ENCODE results near the gene RRN3. TPM values are rescaled to one million over a fixed set of nuclear protein-coding genes. Genes with fewer than 3 reads are reported as not detected.
"Not testable (repeated sequence)": the region's sequence is repeated elsewhere in the genome, so short reads cannot be mapped to it uniquely, and the experiment has no call there.

Gene RRN3
- total RNA-seq, 2 experiments from 2014 or later = 16.6 to 24.7 TPM

- BruUV-seq (replicated peaks); POLR2A ChIA-PET: not testable (repeated sequence)
These were observed 39.5 kb upstream of the RRN3 start for GRCh38 chr16:15133554-15133953.

DNA sequence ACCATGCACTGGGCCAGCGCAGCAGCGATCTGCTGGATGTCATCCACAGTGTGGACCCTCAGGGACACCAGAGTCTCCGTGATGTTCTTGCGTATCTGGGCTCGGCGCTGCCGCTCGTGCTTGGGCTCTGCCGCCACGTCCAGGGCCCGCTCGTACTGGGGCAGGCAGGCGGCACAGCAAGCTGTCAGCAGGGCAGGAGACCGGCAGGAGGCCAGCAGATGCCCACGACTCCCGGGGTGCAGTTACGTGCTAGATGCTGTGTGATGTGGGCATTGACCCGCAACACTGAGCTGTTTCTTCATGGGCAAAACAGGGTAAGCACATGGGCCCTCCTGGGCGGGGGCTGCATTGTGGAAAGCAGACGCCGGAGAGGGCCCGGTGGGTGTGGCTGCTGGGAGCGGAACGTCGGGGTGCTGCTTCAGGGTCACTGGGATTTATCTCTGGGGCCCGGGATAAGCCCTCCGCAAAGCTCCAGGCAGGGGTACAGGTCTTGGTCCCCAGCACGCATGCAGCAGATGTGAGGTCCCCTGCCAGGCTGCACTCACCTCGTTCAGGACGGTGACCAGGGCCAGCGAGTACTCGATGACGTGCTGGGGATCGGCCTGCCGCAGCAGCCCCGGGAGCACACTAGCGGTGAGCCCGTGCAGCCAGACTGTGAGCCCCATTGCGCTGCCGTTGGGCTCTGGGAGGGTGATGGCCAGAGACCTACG lies 38.8 kb upstream of the RRN3 start:
- CTCF ChIA-PET (ENCODE audit: unreplicated experiment); H3K79me2 ChIP-seq (ENCODE audit: insufficient read depth, low read depth, low read length); H3K27ac ChIP-seq (ENCODE audit: low read depth, low read length, poor library complexity, severe bottlenecking): not testable (repeated sequence)

More at GRCh38 chr16:15133554-15133953, 39.5 kb upstream of the RRN3 start:
- H3K9me2 ChIP-seq (ENCODE audit: insufficient read depth, low read length); H3K4me1 ChIP-seq (ENCODE audit: insufficient read depth, low read length, poor library complexity, severe bottlenecking); CTCF ChIA-PET (ENCODE audit: unreplicated experiment); H3K36me3 ChIP-seq (ENCODE audit: insufficient read depth, low read length); H3K4me3 ChIP-seq (ENCODE audit: low read depth, low read length, poor library complexity, severe bottlenecking); H3K4me2 ChIP-seq (ENCODE audit: low read length); DNase-seq (ENCODE audit: low spot score); H4K20me1 ChIP-seq (ENCODE audit: insufficient read depth, low read length); H3K9me3 ChIP-seq (ENCODE audit: low read length); H3K79me2 ChIP-seq (ENCODE audit: insufficient read depth, low read depth, low read length); intact Hi-C loops (cut with micrococcal nuclease; ENCODE audit: unreplicated experiment); H2AFZ ChIP-seq (ENCODE audit: low read length); H3K27ac ChIP-seq (ENCODE audit: low read depth, low read length, poor library complexity, severe bottlenecking): not testable (repeated sequence)

GRCh38 chr16:15130943-15131700 lies 37.0 kb upstream of the RRN3 start:
- H3K27ac ChIP-seq (ENCODE audit: low read depth, low read length, poor library complexity, severe bottlenecking); H3K79me2 ChIP-seq (ENCODE audit: insufficient read depth, low read depth, low read length); BruUV-seq (replicated peaks); intact Hi-C loops (cut with micrococcal nuclease; ENCODE audit: unreplicated experiment); H3K4me1 ChIP-seq (ENCODE audit: insufficient read depth, low read length, poor library complexity, severe bottlenecking); H2AFZ ChIP-seq (ENCODE audit: low read length); H3K36me3 ChIP-seq (ENCODE audit: insufficient read depth, low read length); H3K4me3 ChIP-seq (ENCODE audit: low read depth, low read length, poor library complexity, severe bottlenecking); H3K4me2 ChIP-seq (ENCODE audit: low read length); H3K9me2 ChIP-seq (ENCODE audit: insufficient read depth, low read length); H3K9me3 ChIP-seq (ENCODE audit: low read length); DNase-seq (ENCODE audit: low spot score); POLR2A ChIA-PET; H4K20me1 ChIP-seq (ENCODE audit: insufficient read depth, low read length); CTCF ChIA-PET (ENCODE audit: unreplicated experiment): not testable (repeated sequence)

More for the DNA sequence above, 38.8 kb upstream of the RRN3 start:
- H3K36me3 ChIP-seq (ENCODE audit: insufficient read depth, low read length); H3K9me3 ChIP-seq (ENCODE audit: low read length); intact Hi-C loops (cut with micrococcal nuclease; ENCODE audit: unreplicated experiment); POLR2A ChIA-PET; H3K4me1 ChIP-seq (ENCODE audit: insufficient read depth, low read length, poor library complexity, severe bottlenecking); H4K20me1 ChIP-seq (ENCODE audit: insufficient read depth, low read length); H2AFZ ChIP-seq (ENCODE audit: low read length); DNase-seq (ENCODE audit: low spot score); H3K9me2 ChIP-seq (ENCODE audit: insufficient read depth, low read length); BruUV-seq (replicated peaks); H3K4me2 ChIP-seq (ENCODE audit: low read length); H3K4me3 ChIP-seq (ENCODE audit: low read depth, low read length, poor library complexity, severe bottlenecking): not testable (repeated sequence)

- H3K4me1 ChIP-seq (ENCODE audit: insufficient read depth, low read length, poor library complexity, severe bottlenecking); BruUV-seq (replicated peaks); H3K9me2 ChIP-seq (ENCODE audit: insufficient read depth, low read length); POLR2A ChIA-PET; intact Hi-C loops (cut with micrococcal nuclease; ENCODE audit: unreplicated experiment); H3K79me2 ChIP-seq (ENCODE audit: insufficient read depth, low read depth, low read length); DNase-seq (ENCODE audit: low spot score); H3K9me3 ChIP-seq (ENCODE audit: low read length); H3K4me2 ChIP-seq (ENCODE audit: low read length); H2AFZ ChIP-seq (ENCODE audit: low read length); H3K36me3 ChIP-seq (ENCODE audit: insufficient read depth, low read length); H3K4me3 ChIP-seq (ENCODE audit: low read depth, low read length, poor library complexity, severe bottlenecking); H4K20me1 ChIP-seq (ENCODE audit: insufficient read depth, low read length); CTCF ChIA-PET (ENCODE audit: unreplicated experiment); H3K27ac ChIP-seq (ENCODE audit: low read depth, low read length, poor library complexity, severe bottlenecking): not testable (repeated sequence)
These were observed 36.3 kb upstream of the RRN3 start for GRCh38 chr16:15130256-15130932.

- H3K9me2 ChIP-seq (ENCODE audit: insufficient read depth, low read length); BruUV-seq (replicated peaks); H3K36me3 ChIP-seq (ENCODE audit: insufficient read depth, low read length); H3K4me3 ChIP-seq (ENCODE audit: low read depth, low read length, poor library complexity, severe bottlenecking); H3K79me2 ChIP-seq (ENCODE audit: insufficient read depth, low read depth, low read length); intact Hi-C loops (cut with micrococcal nuclease; ENCODE audit: unreplicated experiment); H3K4me2 ChIP-seq (ENCODE audit: low read length); POLR2A ChIA-PET; H3K27ac ChIP-seq (ENCODE audit: low read depth, low read length, poor library complexity, severe bottlenecking); CTCF ChIA-PET (ENCODE audit: unreplicated experiment); H3K4me1 ChIP-seq (ENCODE audit: insufficient read depth, low read length, poor library complexity, severe bottlenecking); H3K9me3 ChIP-seq (ENCODE audit: low read length); H4K20me1 ChIP-seq (ENCODE audit: insufficient read depth, low read length); H2AFZ ChIP-seq (ENCODE audit: low read length); DNase-seq (ENCODE audit: low spot score): not testable (repeated sequence)
These were observed 33.8 kb upstream of the RRN3 start for GRCh38 chr16:15127641-15128425.
